HG03060 (cell line): Measurements from ENCODE around the gene ATG16L1.

Experiments used
- ATAC-seq: cut with Tn5 transposase; IDR thresholded peaks from one replicate; pipeline ENCODE4 v1.9.1; 2021; ENCODE audit warnings: low read depth, moderate number of reproducible peaks; ENCODE audit not compliant: unreplicated experiment

ATG16L1 gene

DNA sequence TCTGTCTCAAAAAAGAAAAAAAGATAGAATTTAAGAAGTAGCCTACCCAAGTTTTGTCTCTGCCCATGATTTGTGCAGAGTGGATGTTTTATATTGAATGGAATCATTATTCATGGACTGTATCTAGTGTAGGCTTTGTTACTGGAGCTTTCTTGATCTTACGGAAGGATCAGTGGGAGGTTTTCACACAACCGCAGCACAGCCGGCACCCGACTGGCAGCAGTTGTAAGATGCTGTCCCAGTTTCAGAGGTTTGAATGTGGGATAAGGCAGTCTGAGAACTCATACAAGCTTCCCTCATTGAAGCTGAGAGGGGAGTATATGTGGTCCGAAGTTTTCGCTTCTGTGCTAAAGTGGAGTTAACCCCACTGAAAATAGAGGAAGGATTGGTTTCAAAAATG lies 36.4 kb downstream of the ATG16L1 start:
- no peak for ATAC-seq

DNA sequence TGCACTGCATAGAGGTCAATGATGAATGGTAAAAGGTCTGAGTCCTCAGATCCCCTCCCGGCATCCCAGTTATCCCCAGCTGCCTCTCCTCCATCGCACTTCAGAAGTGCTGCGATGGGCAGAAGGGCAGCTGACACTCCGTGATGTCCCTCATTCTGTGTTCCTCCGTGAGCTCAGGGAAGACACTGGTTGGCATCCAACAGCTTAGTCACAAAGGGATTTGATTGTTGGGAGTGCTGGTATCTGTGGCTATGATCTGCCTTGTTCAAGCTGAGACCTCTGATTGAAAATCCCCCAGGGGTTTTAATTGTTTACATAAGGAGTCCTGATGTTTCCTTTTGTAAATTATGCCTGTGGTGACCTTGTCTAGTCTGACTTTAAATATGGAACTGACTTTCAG lies 37.2 kb downstream of the ATG16L1 start:
- ATAC-seq: no peak

DNA sequence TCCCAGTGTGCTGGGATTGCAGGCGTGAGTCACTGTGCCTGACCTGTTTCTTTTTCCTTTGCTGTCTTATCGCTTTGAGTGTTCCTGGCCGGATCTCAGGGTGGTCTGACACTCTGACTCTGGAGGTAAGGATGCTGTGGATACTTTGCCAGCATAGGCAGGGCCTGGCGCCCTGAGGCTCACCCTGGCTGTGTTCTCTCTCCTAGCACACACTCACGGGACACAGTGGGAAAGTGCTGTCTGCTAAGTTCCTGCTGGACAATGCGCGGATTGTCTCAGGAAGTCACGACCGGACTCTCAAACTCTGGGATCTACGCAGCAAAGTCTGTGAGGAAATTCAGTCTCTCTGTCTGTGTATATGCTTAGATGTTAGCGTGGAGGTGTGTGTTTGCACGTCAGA lies 38.2 kb downstream of the ATG16L1 start:
- no peak for ATAC-seq

DNA sequence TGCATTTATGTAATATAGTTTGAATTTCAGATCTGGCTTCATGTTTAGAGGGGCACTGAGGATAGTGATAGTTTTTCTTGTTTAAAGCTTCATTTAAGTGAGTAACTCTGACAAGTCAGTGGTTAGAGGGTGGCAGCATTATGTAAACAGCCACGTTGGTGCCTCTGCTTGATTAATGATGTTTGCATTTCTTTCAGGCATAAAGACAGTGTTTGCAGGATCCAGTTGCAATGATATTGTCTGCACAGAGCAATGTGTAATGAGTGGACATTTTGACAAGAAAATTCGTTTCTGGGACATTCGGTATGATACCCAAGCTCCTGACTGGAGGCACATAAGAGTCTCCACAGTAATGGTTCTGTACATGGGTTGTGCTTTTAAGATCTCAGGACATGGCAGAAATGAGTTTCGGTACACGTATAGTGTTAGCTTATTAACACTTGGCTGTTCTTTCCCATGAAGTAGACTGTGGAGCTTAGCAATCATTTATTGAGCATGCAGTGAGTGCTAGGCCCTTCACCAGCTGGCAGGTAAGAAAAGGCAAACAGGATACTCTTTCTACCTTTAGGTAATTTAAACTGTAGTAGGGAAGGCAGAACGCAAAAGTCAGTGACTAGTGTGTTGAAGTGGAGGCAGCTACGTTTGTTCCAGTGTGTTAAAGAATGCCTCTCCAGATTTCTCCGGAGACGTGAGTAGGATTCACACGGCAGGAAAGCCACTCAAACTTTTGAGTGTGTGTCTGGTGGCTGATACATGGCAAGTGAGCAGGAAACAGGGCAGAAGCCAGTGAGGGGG lies 38.8 kb downstream of the ATG16L1 start:
- no peak for ATAC-seq

DNA sequence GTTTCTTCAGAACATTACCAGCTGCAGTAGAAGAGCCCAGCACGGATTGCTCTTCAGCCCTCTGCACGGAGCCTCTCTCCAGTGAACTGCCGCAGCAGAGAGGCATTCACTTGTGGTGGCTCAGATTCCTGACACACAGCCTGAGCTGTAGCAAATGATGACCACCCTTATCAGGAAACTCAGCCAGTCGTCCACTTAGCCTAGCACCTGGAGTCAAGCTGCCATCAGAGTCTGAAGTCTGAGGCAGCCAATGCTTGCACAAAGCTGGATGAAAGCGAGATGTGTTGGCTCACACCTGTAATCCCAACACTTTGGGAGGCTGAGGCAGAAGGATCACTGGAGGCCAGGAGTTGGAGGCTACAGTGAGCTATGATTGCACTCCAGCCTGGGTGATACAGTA lies 44.4 kb downstream of the ATG16L1 start:
- no peak for ATAC-seq

DNA sequence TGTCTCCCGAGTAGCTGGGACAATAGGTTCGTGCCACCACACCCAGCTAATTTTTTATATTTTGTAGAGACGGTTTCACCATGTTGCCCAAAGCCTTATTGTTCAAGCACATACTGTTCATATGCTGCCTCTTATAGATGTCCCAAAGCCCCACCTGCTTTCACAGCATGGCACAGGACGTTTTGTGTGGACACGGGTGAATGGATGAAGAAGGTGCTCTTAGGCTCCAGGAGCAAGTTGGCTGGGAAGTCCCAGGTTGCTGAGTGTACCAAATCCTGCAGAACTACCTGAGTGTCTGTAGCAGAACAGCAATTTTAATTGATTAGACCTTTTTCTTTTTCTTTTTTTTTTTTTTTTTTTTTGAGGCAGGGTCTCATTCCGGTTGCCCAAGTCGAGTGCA lies 45.6 kb downstream of the ATG16L1 start:
- ATAC-seq: no peak

DNA sequence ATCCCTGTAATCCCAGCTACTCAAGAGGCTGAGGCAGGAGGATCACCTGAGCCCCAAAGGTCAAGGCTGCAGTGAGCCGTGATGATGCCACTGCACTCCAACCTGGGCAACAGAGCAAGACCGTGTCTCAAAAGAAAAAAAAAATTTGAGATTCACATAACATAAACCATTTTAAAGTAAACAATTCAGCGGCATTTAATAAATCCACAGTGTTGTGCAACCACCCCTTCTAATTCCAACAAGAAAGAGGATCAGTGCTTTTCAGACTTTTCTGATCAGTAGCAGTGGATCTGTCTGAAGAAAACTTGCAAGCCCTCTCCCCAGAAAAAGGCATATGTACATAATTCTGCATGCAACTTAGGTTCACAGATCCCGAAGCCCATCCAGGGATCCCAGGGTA lies 48.9 kb downstream of the ATG16L1 start:
- ATAC-seq: no peak

DNA sequence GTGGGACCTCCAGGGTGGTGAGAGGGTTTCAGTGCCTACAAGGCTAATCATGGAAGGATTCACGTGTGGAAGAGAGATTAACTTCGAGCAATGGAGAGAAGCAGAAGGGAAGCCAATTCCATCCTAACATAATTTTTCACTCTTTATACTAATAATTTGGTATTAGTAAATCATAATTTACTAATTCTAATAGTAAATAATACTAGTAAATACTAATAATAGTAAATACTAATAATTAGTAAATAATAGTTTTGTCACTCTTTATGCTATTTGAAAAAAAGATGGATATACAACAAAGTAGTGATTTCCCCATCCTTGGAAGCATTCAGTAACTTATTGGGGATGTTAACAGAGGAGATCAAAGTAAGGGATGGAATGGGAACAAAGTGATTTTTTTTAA lies 49.8 kb downstream of the ATG16L1 start:
- ATAC-seq: no peak

DNA sequence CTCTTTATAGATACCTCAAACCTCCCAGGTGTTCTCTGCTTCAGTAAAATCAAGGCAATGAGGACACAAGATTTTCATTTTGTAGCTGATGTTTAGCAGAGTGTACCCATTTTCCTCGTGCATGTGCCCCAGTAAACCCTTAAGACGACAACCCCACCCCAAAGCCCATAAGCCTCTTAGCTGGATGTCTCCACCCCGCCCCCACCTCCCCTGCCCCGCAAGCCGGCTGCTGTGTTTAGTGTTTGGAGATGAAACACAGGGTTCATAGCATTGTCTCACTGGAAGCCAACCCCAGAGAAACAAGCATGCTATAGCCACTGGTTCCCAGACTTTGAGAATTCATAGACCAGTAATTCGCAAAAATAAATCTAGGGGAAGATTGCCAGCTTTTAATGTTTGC lies 50.3 kb downstream of the ATG16L1 start:
- no peak for ATAC-seq

DNA sequence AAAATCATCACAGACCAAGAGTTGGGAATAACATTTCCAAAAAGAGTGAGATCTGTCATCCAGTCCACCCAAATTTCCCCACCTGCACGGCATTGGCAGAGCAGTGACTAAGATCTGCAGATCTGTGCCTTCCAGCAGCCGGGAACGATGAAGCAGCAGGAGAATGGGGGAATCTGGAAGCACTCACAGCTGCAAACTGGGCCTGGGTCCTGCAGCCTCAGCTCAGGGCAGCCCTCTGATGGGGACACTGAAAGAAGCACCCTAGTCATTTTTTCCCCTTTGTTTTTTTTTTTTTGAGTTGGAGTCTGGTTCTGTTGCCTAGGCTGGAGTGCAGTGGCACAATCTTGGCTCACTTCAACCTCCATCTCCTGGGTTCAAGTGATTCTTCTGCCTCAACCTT lies 51.8 kb downstream of the ATG16L1 start:
- ATAC-seq: no peak

DNA sequence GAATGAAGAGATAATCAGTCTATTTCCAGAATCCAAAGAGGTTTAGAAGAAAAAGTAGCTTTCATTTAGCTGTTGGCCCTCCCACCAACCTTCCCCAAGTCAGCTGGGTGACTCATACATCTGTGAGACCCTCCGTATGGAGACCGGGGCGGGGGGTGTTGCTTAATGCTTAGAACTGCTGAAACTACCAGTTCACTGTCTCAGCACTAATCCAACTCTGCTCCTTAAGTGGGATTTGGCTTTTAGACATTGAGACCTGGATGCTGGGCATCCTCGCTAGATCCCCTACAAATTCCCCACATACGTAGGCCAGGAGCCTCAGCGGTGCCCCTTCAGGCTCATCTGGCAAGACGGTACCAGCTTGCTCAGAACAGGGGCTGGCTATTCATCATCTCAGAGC lies 56.1 kb downstream of the ATG16L1 start, which contains the start of gene SAG:
Gene SAG (plus strand): TSS at position 252 of the 400 bp plus-strand sequence. CDS start 1,374 bp downstream, outside the sequence.
- no peak for ATAC-seq

DNA sequence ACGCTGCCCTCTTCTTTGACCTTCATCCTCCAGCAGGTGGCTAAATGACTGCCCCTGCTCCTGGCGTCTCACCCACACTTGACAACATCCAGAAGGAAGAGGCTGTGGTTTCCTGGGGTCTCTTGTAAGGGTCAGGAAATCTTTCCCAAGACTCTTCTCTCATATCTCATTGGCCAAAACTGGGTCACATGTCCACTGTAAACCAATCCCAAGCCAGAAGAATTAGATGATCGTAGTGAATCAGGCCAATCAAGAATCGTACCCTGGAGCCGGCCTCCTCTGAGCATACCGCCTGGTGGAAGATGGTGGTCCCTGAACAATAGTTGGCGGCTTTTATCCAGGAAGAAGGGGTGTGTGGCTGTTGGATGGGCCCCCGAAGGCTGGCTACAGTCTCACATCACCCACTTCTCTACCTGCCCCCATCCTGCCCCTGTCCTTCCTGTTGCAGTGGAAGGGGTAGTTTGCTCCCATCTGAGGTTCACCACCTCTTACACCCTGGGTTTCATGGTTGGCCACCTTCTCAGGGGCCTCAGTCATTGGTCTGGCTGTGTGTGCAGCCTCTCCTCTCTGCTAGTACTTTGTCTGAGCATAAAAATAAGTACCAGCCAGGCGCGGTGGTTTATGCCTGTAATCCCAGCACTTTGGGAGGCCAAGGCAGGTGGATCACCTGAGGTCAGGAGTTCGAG lies 59.9 kb downstream of the ATG16L1 start:
- ATAC-seq: no peak

DNA sequence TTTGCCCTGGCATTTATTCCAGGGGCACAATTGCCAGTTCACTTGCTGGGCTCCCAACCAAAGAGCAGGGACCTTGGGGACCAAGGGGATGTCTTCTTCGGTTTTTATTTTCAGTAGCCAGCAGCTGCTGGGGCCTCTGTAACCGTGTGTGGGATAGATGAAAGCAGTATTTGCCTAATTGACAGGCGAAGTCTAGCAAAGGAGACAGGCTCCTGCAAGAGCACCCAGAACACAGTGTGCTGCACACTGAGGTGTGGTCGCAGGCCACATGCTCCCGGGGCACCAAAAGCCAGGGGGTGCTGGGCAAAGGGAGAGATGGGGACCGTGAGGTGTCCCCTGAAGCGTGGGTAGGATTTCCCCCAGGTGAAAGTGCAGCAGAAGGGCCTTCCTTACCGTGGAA lies 61.4 kb downstream of the ATG16L1 start:
- no peak for ATAC-seq

DNA sequence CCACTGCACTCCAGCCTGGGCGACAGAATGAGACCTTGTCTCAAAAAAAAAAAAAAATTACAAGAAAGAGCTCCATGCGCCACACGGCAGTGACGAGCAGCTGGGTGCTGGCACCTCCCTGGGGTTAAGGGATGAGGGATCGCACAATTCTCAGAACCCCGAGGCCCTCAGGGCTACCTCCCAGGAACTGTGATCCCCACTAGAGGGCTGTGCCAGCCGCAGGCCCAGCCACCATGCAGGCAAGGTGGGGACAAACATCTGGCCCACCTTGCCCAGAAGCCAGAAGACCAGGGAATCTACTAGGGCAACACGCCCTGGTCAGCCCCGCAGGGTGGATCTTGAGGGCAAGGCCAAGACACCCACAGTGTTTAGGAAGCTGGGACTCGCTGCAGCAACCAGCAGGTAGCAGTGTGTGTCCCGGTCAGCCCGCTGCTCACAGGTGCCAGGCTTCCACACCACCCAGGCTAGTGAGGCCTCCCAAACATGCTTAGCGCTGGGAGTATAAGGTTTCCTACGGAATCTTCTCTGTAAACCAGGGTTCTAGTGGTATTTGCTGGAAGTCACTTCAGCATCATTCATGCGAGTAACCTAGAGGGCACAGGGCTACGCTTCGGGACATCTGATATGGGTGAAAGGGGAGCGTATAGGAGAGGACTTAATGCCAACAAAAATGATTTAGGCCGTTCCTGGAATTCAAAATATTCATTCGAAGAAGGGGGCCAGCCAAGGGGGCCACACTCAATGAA lies 62.9 kb downstream of the ATG16L1 start:
- ATAC-seq: no peak

DNA sequence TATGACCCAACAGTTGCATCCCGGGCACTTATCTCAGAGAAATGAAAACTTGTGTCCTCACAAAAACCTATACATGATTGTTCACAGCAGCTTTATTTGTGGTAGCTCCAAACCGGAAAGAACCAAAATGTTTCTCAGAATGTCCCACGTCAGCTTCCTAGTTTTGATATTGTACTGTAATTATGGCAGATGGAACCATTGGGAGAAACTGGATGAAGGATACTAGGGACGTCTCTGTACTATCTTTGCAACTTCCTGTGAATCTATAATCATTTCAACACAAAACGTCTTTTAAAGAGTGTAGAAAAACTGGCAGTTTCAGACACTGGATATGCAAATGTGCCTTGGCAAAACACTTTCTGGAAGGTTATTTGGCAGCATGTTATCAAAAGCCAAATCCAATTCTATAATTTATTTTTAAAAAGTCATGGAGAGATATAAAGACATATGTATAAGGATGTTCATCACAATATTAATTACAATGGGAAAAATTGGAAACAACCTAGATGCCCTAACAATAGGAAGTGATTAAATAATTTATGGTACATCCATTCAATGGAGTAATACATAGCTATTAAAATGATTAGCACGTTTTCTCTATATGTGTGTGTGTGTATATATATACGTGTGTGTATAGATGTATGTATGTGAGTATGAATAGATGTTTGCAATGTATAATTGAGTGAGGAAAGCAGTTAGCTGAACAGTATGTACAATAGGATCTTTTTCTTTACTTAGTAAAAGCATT lies 65.9 kb downstream of the ATG16L1 start:
- no peak for ATAC-seq

DNA sequence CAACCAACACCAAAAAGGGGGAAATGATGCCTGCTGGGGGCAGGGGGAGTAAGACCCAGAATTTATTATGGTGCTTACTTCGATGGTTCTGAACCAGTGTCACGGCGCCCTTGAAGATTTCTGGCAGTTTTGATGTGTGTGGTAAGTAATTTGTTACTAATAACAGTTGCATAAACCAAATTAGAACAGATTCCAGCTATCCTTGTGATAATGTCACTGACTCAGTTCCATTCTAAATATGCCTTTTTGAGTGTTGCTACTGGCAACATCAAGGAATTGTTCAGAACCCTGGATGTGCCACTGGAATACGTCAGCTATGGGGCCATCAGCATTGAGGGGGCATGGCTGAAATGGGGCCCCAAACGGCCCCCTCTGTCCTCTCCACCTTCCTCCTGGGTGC lies 67.8 kb downstream of the ATG16L1 start:
- no peak for ATAC-seq

DNA sequence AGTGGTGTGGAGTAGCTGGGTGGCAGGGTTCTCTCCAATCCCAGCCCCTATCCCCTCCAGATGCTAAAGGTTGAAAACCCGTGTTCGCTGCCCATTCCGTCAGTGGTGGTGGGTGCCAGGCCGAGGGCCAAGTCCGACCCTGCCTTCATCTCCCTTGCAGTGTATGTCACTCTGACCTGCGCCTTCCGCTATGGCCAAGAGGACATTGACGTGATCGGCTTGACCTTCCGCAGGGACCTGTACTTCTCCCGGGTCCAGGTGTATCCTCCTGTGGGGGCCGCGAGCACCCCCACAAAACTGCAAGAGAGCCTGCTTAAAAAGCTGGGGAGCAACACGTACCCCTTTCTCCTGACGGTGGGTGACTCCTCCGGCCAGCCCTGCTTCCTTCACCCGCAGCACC lies 69.0 kb downstream of the ATG16L1 start:
- ATAC-seq: no peak

DNA sequence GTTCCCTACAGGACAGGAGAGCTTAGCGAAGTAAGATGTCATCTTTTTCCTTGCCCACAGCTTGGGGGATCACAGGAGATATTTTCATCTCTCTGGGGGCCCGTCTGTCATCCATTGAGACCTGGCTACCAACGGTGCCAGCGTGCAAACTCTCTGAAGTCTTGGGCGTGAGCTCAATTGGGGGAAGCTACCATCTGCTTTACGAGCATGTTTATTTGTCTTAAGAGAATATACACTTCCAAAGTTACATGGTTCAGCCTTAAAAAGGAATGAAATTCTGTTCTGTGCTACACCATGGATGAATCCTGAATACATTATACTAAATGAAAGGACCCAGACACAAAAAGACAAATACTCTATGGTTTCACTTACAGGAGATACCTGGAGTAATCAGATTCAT lies 69.7 kb downstream of the ATG16L1 start:
- no peak for ATAC-seq

DNA sequence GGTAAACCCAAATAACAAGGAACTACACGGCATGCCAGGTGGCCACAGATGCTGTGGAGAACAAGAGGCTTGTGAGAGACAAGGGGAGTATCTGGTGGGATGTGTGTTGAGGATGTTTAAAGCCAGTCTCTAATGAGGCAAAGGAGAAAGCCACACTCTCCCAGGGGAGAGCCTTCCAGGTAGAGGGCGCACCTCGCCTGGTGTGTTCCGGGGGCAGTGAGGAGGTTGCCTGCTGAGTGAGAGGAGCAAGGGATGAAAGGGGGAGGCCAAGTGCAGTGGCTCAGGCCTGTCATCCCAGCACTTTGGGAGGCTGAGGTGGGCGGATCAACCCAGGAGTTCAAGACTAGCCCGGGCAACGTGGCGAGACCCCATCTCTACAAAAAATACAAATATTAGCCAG lies 72.4 kb downstream of the ATG16L1 start:
- ATAC-seq: no peak

DNA sequence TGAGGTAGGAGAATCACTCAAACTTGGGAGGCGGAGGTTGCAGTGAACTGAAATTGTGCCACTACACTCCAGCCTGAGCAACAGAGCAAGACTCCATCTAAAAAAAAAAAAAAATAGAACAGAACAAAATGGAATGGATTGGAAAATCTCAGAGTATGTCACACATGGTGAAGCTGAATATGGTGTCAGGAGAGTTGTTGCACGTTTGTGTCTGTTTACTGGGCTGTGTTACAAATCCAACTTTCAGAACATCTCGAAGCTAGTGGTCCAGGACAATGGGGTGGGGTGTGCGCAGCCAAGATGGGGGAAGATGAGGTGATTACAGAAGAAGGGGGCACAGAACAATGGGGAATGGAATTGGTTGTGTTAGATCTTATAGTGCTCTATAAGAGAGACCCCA lies 73.8 kb downstream of the ATG16L1 start:
- ATAC-seq: no peak

DNA sequence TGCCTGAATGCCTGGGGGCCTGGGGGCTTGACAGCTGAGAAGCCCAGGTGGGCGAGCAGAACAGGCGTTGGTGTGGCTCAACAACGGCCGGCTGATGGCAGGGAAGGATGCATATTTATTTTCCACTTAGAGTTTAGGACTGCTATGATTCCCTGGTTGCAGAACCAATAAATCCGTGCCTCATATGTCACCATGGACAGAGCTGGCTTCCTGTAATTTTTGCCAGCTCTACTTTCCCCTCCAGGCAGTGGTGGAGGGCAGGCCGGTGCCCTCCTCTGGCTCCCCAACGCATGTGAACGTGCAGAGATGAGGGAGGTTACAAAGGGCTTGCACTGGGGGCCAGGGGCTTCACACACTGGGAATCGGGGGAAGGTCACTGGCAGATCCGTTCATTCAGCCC lies 74.3 kb downstream of the ATG16L1 start:
- no peak for ATAC-seq
